H9 (cell line): ENCODE measurements around the gene IL26. TPM values are rescaled to one million over a fixed set of nuclear protein-coding genes. Genes with fewer than 3 reads are reported as not detected.

Experiments used
- DNase-seq: peaks from one replicate; pipeline ENCODE4 v3.0.0-alpha.2; 2017
- H2AFZ ChIP-seq: one replicate; pipeline ENCODE4 v1.6.1; 2013; ENCODE audit warnings: mild to moderate bottlenecking, low read length, control low read depth, moderate library complexity
- H2AK5ac ChIP-seq: 2 replicates; pipeline ENCODE4 v1.6.1; 2013; ENCODE audit warnings: low read length, control low read depth, mixed read lengths; ENCODE audit not compliant: insufficient read length
- H2BK120ac ChIP-seq: one replicate; pipeline ENCODE4 v1.6.1; 2013; ENCODE audit warnings: low read depth, mild to moderate bottlenecking, low read length, control low read depth, inconsistent platforms; ENCODE audit not compliant: poor library complexity, severe bottlenecking
- H2BK12ac ChIP-seq: 2 replicates; pipeline ENCODE4 v1.6.1; 2013; ENCODE audit warnings: low read length, control low read depth, mixed read lengths, low read depth; ENCODE audit not compliant: insufficient read length
- H2BK15ac ChIP-seq: 2 replicates; pipeline ENCODE4 v1.6.1; 2013; ENCODE audit warnings: low read depth, low read length, control low read depth
- H2BK20ac ChIP-seq: one replicate; pipeline ENCODE4 v1.6.1; 2013; ENCODE audit warnings: low read depth, mild to moderate bottlenecking, low read length, control low read depth, inconsistent platforms; ENCODE audit not compliant: poor library complexity, severe bottlenecking
- H2BK5ac ChIP-seq: 2 replicates; pipeline ENCODE4 v1.6.1; 2013; ENCODE audit warnings: low read length, control low read depth, mixed read lengths; ENCODE audit not compliant: insufficient read length
- H3K14ac ChIP-seq: 2 replicates; pipeline ENCODE4 v1.6.1; 2013; ENCODE audit warnings: low read length, control low read depth; ENCODE audit not compliant: insufficient read depth
- H3K18ac ChIP-seq: 2 replicates; pipeline ENCODE4 v1.6.1; 2013; ENCODE audit warnings: low read depth, mild to moderate bottlenecking, mixed read lengths, low read length, control low read depth; ENCODE audit not compliant: insufficient read length
- H3K23ac ChIP-seq: 2 replicates; pipeline ENCODE4 v1.6.1; 2013; ENCODE audit warnings: low read length, control low read depth, mixed read lengths, low read depth; ENCODE audit not compliant: insufficient read length
- H3K23me2 ChIP-seq: 2 replicates; pipeline ENCODE4 v1.6.1; 2013; ENCODE audit warnings: low read depth, mild to moderate bottlenecking, mixed read lengths, low read length, control low read depth; ENCODE audit not compliant: insufficient read length, poor library complexity, severe bottlenecking
- H3K27ac ChIP-seq: 2 replicates; pipeline ENCODE4 v1.5.1; 2013; ENCODE audit warnings: low read length, control low read depth, mixed read lengths, low read depth; ENCODE audit not compliant: insufficient read length
- H3K27me3 ChIP-seq: 2 replicates; pipeline ENCODE4 v1.6.1; 2013; ENCODE audit warnings: low read length, control low read depth, inconsistent platforms; ENCODE audit not compliant: insufficient read depth
- H3K4ac ChIP-seq: 2 replicates; pipeline ENCODE4 v1.6.1; 2013; ENCODE audit warnings: low read depth, mild to moderate bottlenecking, control low read depth, inconsistent platforms, low read length, moderate library complexity
- H3K4me1 ChIP-seq: 2 replicates; pipeline ENCODE4 v1.6.1; 2013; ENCODE audit warnings: low read length, control low read depth, inconsistent platforms; ENCODE audit not compliant: insufficient read depth
- H3K4me2 ChIP-seq: 2 replicates; pipeline ENCODE4 v1.6.1; 2013; ENCODE audit warnings: low read length, control low read depth, mixed read lengths; ENCODE audit not compliant: insufficient read length, insufficient read depth
- H3K56ac ChIP-seq: 2 replicates; pipeline ENCODE4 v1.6.1; 2013; ENCODE audit warnings: low read depth, mild to moderate bottlenecking, mixed read lengths, low read length, control low read depth; ENCODE audit not compliant: insufficient read length
- H3K79me1 ChIP-seq: 2 replicates; pipeline ENCODE4 v1.6.1; 2013; ENCODE audit warnings: low read depth, mild to moderate bottlenecking, moderate library complexity, low read length, control low read depth, inconsistent platforms; ENCODE audit not compliant: insufficient read depth, poor library complexity, severe bottlenecking
- H3K79me2 ChIP-seq: 2 replicates; pipeline ENCODE4 v1.6.1; 2013; ENCODE audit warnings: low read length, control low read depth, inconsistent platforms; ENCODE audit not compliant: insufficient read depth
- H3K9ac ChIP-seq: 2 replicates; pipeline ENCODE4 v1.6.1; 2013; ENCODE audit warnings: low read length, control low read depth, mixed read lengths; ENCODE audit not compliant: insufficient read length; ENCODE audit errors: extremely low read depth
- H3K9me3 ChIP-seq: one replicate; pipeline ENCODE4 v1.6.1; 2013; ENCODE audit warnings: low read depth, low read length, inconsistent platforms; ENCODE audit not compliant: control insufficient read depth
- H3T11ph ChIP-seq: one replicate; pipeline ENCODE4 v1.6.1; 2013; ENCODE audit warnings: mild to moderate bottlenecking, low read length, control low read depth, inconsistent platforms
- H4K20me1 ChIP-seq: one replicate; pipeline ENCODE4 v1.6.1; 2013; ENCODE audit not compliant: control insufficient read depth, insufficient read length, insufficient read depth
- H4K5ac ChIP-seq: 2 replicates; pipeline ENCODE4 v1.6.1; 2013; ENCODE audit warnings: low read depth, mild to moderate bottlenecking, mixed read lengths, low read length, control low read depth; ENCODE audit not compliant: insufficient read length
- H4K8ac ChIP-seq: replicated peaks from 2 replicates; pipeline ENCODE4 v1.6.1; 2013; ENCODE audit warnings: low read length, control low read depth, mixed read lengths, low read depth; ENCODE audit not compliant: insufficient read length
- H4K91ac ChIP-seq: 2 replicates; pipeline ENCODE4 v1.6.1; 2013; ENCODE audit warnings: low read depth, mild to moderate bottlenecking, moderate library complexity, mixed read lengths, low read length, control low read depth; ENCODE audit not compliant: insufficient read length
- H3K27ac Mint-ChIP-seq, 3 experiments: 2 replicates in 2 of 3; 3 replicates in 1 of 3; pipeline ENCODE4 v1.8.0; 2020 to 2021; ENCODE audit warnings: mixed read lengths in 3 of 3, mild to moderate bottlenecking in 1 of 3, moderate library complexity in 1 of 3
- H3K27me3 Mint-ChIP-seq: 2 replicates; pipeline ENCODE4 v1.8.0; 2021; ENCODE audit warnings: low read depth, mild to moderate bottlenecking, moderate library complexity, mixed read lengths
- H3K36me3 Mint-ChIP-seq, 3 experiments: 2 replicates in 2 of 3; 3 replicates in 1 of 3; pipeline ENCODE4 v1.8.0; 2020 to 2021; ENCODE audit warnings: low read depth in 3 of 3, mixed read lengths in 3 of 3; ENCODE audit not compliant: insufficient read depth in 1 of 3
- H3K4me1 Mint-ChIP-seq, 2 experiments: 2 replicates each; pipeline ENCODE4 v1.8.0; 2020; ENCODE audit warnings: mixed read lengths in 2 of 2
- H3K4me3 Mint-ChIP-seq, 2 experiments: 2 replicates in 1 of 2; 3 replicates in 1 of 2; pipeline ENCODE4 v1.8.0; 2020 to 2021; ENCODE audit warnings: mild to moderate bottlenecking in 2 of 2, mixed read lengths in 2 of 2, moderate library complexity in 1 of 2
- H3K9me3 Mint-ChIP-seq, 2 experiments: 2 replicates in 1 of 2; 3 replicates in 1 of 2; pipeline ENCODE4 v1.8.0; 2020; ENCODE audit warnings: mild to moderate bottlenecking in 2 of 2, mixed read lengths in 2 of 2, moderate library complexity in 1 of 2
- CTCF ChIP-seq: fragments of 200-600 bp; sonication (generic); conservative IDR thresholded peaks from 3 replicates; pipeline ENCODE4 v1.8.0; 2021; ENCODE audit warnings: antibody characterized with exemption, mild to moderate bottlenecking
- WGBS: extraction: QIAGEN DNeasy Blood & Tissue Kit; methylation state at CpG from one replicate; pipeline ENCODE4 v1.1.7; 2013; ENCODE audit warnings: missing lambda C conversion rate, low lambda C conversion rate, mixed read lengths; ENCODE audit not compliant: insufficient read length; ENCODE audit errors: extremely low coverage; 5-methylcytosine and 5-hydroxymethylcytosine counted together
- total RNA-seq: library from RNA; stranded (reverse); gene quantifications from 2 replicates; pipeline ENCODE4 v1.2.1, GENCODE V29; 2021

Gene IL26
- total RNA-seq, 1 experiment from 2014 or later: not detected

GRCh38 chr12:68263366-68263765 is 37.8 kb upstream of the IL26 start:
- no peak overlapping the region for H3K9ac ChIP-seq
- H2BK5ac ChIP-seq: no peak overlapping the region
- no peak overlapping the region for H2BK20ac ChIP-seq
- no peak overlapping the region for H2BK12ac ChIP-seq
- no peaks in the 10 kb centered on the region for H3K27me3 ChIP-seq
- H3K4me2 ChIP-seq: no peak overlapping the region
- H2BK15ac ChIP-seq: no peak overlapping the region
- no peak overlapping the region for H3K4ac ChIP-seq
- H4K5ac ChIP-seq: no peak overlapping the region
- H3T11ph ChIP-seq: no peak overlapping the region
- no peak for DNase-seq
- H3K14ac ChIP-seq: no peak overlapping the region
- H3K56ac ChIP-seq: no peak overlapping the region
- no peak overlapping the region for H3K23ac ChIP-seq
- H3K27ac ChIP-seq: no peak overlapping the region
- no peak overlapping the region for H4K8ac ChIP-seq
- no peak for TF ChIP-seq CTCF
- H2AK5ac ChIP-seq: no peak overlapping the region
- no peaks in the 10 kb centered on the region for H3K79me1 ChIP-seq
- no CpG with 5 or more reads among the region's 1 CpG for WGBS
- no peaks in the 10 kb centered on the region for H3K9me3 ChIP-seq
- H3K18ac ChIP-seq: no peak overlapping the region
- no peaks in the 10 kb centered on the region for H4K20me1 ChIP-seq
- Mint-ChIP-seq H3K27ac (no peak overlapping the region), H3K4me3 (no peak overlapping the region), H3K9me3 (no peaks in the 10 kb centered on the region), H3K27me3 (no peaks in the 10 kb centered on the region; the same call in 1 of the 2 replicates), H3K36me3 (no peaks in the 10 kb centered on the region), H3K4me1 (peaks cover 0 to 8% of the 10 kb centered on the region in 2 experiments; a peak in 2 of 4 replicates)
- H4K91ac ChIP-seq: no peak overlapping the region
- H3K4me1 ChIP-seq: no peaks in the 10 kb centered on the region
- H2AFZ ChIP-seq: no peak overlapping the region
- H2BK120ac ChIP-seq: no peak overlapping the region
- no peaks in the 10 kb centered on the region for H3K79me2 ChIP-seq
- H3K23me2 ChIP-seq: no peaks in the 10 kb centered on the region
